Measurements from ENCODE around the gene LIPT2.

The LIPT2 gene

GRCh38 chr11:74464746-74465145 lies 28.8 kb downstream of the LIPT2 start:
- no peak for DNase-seq (ENCODE audit: low read depth)

GRCh38 chr11:74463216-74463615 lies 30.3 kb downstream of the LIPT2 start:
- DNase-seq (ENCODE audit: low read depth), result no peak

GRCh38 chr11:74462631-74463030 lies 30.9 kb downstream of the LIPT2 start:
- no peak for DNase-seq (ENCODE audit: low read depth)

GRCh38 chr11:74462009-74462408 lies 31.5 kb downstream of the LIPT2 start:
- DNase-seq (ENCODE audit: low read depth), result no peak

GRCh38 chr11:74460481-74461154 lies 32.9 kb downstream of the LIPT2 start:
- no peak for DNase-seq (ENCODE audit: low read depth)

GRCh38 chr11:74460065-74460464 lies 33.5 kb downstream of the LIPT2 start:
- DNase-seq (ENCODE audit: low read depth), result no peak

- DNase-seq (ENCODE audit: low read depth), result no peak
These were observed 33.9 kb downstream of the LIPT2 start for GRCh38 chr11:74459584-74459983.

GRCh38 chr11:74457356-74457755 lies 36.2 kb downstream of the LIPT2 start:
- no peak for DNase-seq (ENCODE audit: low read depth)

- DNase-seq (ENCODE audit: low read depth), result peak; percentile 43
These were observed 40.0 kb downstream of the LIPT2 start for GRCh38 chr11:74453373-74453975.

- DNase-seq (ENCODE audit: low read depth), result no peak
These were observed 41.2 kb downstream of the LIPT2 start for GRCh38 chr11:74452366-74452765.

- DNase-seq (ENCODE audit: low read depth), result no peak
These were observed 43.2 kb downstream of the LIPT2 start for GRCh38 chr11:74450318-74450717.

- DNase-seq (ENCODE audit: low read depth), result peak; percentile 64
These were observed 44.1 kb downstream of the LIPT2 start for GRCh38 chr11:74449369-74449931.

- no peak for DNase-seq (ENCODE audit: low read depth)
These were observed 45.8 kb downstream of the LIPT2 start for GRCh38 chr11:74447720-74448119.

GRCh38 chr11:74446532-74446938 lies 47.0 kb downstream of the LIPT2 start:
- no peak for DNase-seq (ENCODE audit: low read depth)

- no peak for DNase-seq (ENCODE audit: low read depth)
These were observed 49.2 kb downstream of the LIPT2 start for GRCh38 chr11:74444173-74444826.

- no peak for DNase-seq (ENCODE audit: low read depth)
These were observed 50.3 kb downstream of the LIPT2 start for GRCh38 chr11:74443071-74443864.

GRCh38 chr11:74442636-74443035 lies 50.9 kb downstream of the LIPT2 start:
- DNase-seq (ENCODE audit: low read depth), result no peak
